NCI-H526 treated with DMSO at 0.1 percent for 48 hours (cell line): ENCODE data around the gene ZNF101.
"Not testable (repeated sequence)": the region's sequence is repeated elsewhere in the genome, so short reads cannot be mapped to it uniquely, and the experiment has no call there.

Experiments
- DNase-seq: peaks from one replicate; lab custom pipeline; 2025; lab: John Stamatoyannopoulos, UW

Gene ZNF101

DNA sequence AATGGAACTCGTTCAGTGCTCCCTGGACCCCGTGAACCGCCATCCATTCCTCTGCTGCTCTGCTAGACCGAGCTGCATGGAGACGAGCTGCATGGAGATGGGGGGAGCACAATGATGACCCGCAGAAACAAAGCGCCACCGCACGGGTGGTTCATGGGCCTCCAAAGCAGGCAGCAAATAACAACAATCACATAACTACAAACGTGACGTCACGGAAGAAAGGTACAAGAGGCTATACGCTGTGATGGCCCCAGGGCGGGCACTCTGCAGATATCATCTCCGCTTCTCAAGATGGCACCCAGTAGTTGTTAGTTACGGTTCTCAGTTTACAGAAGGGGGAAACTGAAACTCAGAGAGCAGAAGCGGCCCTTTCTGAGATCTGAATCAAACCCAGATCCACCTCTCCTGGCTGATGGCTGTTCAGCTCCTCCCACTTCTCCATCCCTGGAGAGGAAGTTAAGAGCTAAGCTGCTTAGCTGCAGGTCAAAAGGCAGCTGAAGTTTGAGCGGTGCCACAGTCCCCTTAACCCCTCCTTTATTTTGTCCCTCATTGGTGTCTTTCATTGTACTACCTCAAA is 6.9 kb upstream of the ZNF101 start:
- DNase-seq, result no peak

DNA sequence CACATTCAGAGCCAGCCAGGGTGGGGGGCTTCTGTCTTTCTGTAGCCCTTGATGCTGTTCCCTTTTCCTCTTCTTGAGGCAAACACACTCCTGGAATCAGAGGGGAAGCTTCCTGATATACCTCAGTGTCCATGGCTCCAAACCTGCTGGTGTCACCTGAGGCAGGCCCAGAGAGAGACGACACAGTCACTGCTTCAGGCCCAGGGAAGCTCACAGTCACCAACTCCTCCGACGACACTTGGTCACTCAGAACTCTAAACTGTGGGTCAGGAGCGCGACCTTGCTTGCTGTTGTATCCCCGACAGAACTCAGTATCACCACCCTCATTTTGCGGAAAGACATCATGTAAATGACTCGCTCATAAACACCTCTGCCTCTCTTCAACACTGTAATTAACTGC is 6.3 kb upstream of the ZNF101 start:
- DNase-seq, result no peak

DNA sequence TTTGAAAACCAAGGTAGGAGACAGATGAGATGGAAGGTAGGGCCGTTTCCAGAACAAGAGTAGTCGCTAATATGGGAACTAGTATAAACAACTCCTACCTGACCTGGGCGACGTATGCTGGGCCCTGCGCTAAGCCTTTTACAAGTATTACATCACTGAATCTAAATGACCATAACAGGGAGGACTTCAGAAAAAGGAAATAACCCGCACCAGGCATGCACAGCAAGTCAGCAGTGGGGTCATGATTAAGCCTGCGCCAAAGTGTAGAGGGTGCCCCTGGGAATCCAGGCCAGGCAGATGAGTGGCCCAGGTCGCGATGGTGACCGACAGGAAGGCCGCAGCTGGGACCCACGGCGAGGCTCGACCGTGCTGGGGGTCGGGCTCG is 5.8 kb upstream of the ZNF101 start:
- no peak for DNase-seq

- DNase-seq, result peak; percentile 87
Observed at GRCh38 chr19:19663256-19664120, 5.2 kb upstream of the ZNF101 start, which contains the start of gene ATP13A1. ATP13A1 (minus strand) TSS chr19:19663676; CDS start chr19:19663666, 10 bp downstream.

DNA sequence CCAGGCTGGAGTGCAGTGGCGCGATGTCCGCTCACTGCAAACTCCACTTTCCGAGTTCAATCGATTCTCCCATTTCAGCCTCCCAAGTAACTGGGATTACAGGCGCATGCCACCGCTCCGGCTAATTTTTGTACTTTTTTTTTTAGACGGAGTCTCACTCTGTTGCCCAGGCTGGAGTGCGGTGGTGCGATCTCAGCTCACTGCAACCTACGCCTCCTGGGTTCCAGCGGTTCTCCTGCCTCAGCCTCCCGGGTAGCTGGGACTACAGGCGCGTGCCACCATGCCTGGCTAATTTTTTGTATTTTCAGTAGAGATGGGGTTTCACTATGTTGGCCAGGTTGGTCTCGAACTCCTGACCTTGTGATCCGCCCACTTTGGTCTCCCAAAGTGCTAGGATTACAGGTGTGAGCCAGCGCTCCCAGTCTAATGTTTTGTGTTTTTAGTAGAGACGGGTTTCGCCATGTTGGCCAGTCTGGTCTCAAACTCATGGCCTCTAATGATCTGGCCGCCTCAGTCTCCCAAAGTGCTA is 3.2 kb upstream of the ZNF101 start:
- not testable (repeated sequence) for DNase-seq

DNA sequence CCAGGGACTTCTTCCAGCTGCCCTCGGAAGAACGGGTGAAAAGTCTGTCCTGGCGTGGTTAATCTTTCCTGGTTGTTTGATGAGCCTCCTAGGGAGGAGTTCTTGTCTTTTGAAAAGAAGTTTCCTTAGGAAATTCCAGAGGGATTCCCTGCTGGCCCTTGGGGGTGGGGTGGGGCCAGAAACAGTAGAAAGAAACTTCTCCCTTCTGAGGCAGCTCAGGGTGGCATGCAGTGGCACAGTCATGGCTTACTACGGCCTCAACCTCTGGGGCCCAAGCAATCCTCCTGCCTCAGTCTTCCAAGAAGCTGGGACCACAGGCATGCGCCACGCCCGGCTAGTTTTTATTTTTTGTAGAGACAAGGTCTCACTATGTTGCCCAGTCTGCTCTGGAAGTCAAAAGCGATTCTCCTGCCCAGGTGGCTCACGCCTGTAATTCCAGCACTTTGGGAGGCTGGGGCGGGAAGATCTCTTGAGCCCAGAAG is 1.5 kb downstream of the ZNF101 start:
- no peak for DNase-seq

DNA sequence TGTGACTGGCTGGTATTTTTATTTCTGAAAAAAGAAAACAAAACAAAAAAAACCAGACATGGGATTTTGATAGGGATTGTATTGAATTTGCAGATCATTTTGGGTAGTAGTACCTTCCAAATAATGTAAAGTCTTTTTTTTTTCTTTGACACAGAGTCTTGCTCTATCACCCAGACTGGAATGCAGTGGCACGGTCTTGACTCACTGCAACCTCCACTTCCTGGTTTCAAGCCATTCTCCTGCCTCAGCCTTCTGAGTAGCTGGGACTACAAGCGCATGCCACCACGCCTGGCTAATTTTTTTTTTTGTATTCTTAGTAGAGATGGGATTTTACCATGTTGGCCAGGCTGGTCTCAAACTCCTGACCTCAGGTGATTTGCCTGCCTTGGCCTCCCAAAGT is 4.2 kb downstream of the ZNF101 start:
- no peak for DNase-seq

- no peak for DNase-seq
Observed at GRCh38 chr19:19674315-19674714, 5.7 kb downstream of the ZNF101 start.

GRCh38 chr19:19677579-19677978 is 8.9 kb downstream of the ZNF101 start:
- no peak for DNase-seq

- DNase-seq, result no peak
Observed at GRCh38 chr19:19679176-19680073, 10.8 kb downstream of the ZNF101 start.

DNA sequence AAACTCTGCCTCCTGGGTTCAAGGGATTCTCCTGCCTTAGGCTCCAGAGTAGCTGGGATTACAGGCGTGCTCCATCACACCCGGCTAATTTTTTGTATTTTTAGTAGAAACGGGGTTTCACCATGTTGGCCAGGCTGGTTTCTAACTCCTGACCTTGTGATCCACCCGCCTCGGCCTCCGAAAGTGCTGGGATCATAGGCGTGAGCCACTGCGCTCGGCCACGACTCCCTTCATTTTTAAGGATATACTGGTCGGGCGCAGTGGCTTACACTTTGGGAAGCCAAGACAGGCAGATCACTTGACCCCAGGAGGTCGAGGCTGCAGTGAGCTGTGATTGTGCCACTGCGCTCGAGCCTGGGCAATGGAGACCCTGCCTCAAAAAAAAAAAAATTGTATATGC is 17.5 kb downstream of the ZNF101 start:
- DNase-seq, result not testable (repeated sequence)

DNA sequence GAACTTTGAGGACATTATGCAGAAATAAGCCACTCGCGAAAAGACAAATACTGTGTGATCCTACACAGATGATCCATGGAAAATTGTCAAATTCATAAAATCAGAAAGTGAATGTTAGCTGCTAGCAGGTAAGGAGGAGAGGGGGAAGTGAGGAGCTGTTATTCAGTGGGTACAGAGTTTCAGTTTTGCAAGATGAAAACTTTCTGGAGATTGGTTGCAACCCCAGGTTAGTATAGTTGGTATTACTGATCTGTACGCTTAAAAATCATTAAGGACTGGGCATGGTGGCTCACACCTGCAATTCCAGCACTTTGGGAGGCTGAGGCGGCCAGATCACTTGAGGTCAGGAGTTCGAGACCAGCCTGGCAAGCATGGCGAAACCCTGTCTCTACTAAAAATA is 17.9 kb downstream of the ZNF101 start:
- no peak for DNase-seq

DNA sequence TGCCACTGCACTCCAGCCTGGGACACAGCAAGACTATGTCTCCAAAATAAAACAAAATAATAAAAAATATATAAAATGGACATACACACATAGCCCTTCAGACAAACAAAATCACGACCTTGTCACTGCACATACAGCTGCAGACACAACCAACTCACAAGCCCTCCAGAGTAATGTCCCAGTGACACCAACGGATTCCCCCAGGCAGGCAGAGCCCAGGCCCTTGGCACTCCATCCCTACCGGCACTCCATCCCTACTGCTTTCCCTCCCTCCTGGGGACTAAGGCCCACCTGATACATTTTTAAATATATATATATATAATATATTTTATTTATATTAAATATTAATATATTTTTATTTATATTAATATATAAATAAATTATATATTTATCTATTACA is 18.5 kb downstream of the ZNF101 start:
- DNase-seq, result no peak

- not testable (repeated sequence) for DNase-seq
Observed at GRCh38 chr19:19689023-19689422, 20.4 kb downstream of the ZNF101 start.

GRCh38 chr19:19691683-19692082 is 23.0 kb downstream of the ZNF101 start:
- no peak for DNase-seq

DNA sequence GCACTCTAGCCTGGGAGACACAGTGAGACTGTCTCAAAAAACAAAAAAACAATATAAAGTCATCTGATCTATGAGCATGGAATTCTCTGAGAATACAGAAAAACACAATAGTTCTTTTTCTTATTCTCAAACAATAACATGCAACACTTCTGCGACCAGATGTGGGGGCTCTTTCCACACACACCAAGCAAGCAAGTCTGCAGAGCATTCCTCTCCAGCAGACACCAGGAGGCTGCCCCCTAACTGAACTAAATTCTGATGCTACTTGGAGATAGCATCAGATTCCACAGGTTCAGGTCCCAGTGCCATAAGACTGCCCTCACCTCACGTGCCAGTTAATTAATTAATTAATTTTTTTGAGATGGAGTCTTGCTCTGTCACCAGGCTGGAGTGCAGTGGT is 27.7 kb downstream of the ZNF101 start:
- DNase-seq, result no peak

DNA sequence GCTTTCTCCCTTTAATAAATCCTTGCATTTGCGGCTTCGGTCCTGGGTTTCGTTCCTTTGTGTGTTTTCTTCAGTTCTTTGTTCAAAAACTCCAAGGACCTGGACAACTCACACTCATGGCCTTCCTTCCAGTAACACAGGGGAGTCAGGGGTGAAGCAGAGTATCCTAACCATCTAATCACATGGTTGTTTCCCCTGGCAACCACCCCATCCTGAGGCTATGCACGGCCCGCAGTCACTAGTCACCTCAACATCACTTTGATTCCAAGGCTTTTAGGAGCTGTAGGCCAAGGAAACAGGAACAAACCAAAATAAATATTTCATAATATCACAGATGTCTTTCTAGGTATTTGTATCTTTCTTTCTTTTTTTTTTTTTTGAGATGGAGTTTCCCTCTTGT is 28.9 kb downstream of the ZNF101 start:
- DNase-seq, result no peak

GRCh38 chr19:19700493-19700892 is 31.9 kb downstream of the ZNF101 start:
- DNase-seq, result not testable (repeated sequence)

- DNase-seq, result no peak
Observed at GRCh38 chr19:19704836-19705235, 36.2 kb downstream of the ZNF101 start.

- no peak for DNase-seq
Observed at GRCh38 chr19:19710506-19710905, 41.9 kb downstream of the ZNF101 start.

GRCh38 chr19:19711306-19711933 is 42.8 kb downstream of the ZNF101 start:
- DNase-seq, result no peak
